Nucleus accumbens (tissue), 56 donors: ENCODE data around the gene UBE2E2.
"Not testable (repeated sequence)": the region's sequence is repeated elsewhere in the genome, so short reads cannot be mapped to it uniquely, and the experiment has no call there.

Source experiments
- DNase-seq, 56 donors: peaks; one replicate each; lab custom pipeline; 2025; lab: John Stamatoyannopoulos, UW

Gene UBE2E2

GRCh38 chr3:23319366-23320312 is 116.5 kb downstream of the UBE2E2 start:
- DNase-seq = no peak

GRCh38 chr3:23320586-23321570 is 117.8 kb downstream of the UBE2E2 start:
- no peak for DNase-seq

GRCh38 chr3:23324745-23325144 is 121.6 kb downstream of the UBE2E2 start:
- DNase-seq = no peak

GRCh38 chr3:23325466-23326065 is 122.4 kb downstream of the UBE2E2 start:
- no peak for DNase-seq

- no peak for DNase-seq
These were observed 126.5 kb downstream of the UBE2E2 start for GRCh38 chr3:23329471-23330105.

GRCh38 chr3:23330568-23330967 is 127.4 kb downstream of the UBE2E2 start:
- no peak for DNase-seq

GRCh38 chr3:23331141-23331935 is 128.2 kb downstream of the UBE2E2 start:
- DNase-seq = no peak

- no peak for DNase-seq
These were observed 130.5 kb downstream of the UBE2E2 start for GRCh38 chr3:23333633-23334032.

GRCh38 chr3:23336853-23337252 is 133.7 kb downstream of the UBE2E2 start:
- not testable (repeated sequence) for DNase-seq

GRCh38 chr3:23341147-23341838 is 138.2 kb downstream of the UBE2E2 start:
- DNase-seq = no peak

GRCh38 chr3:23342343-23342742 is 139.2 kb downstream of the UBE2E2 start:
- no peak for DNase-seq

GRCh38 chr3:23343509-23343908 is 140.4 kb downstream of the UBE2E2 start:
- DNase-seq = no peak

- no peak for DNase-seq
These were observed 141.8 kb downstream of the UBE2E2 start for GRCh38 chr3:23344886-23345285.

- not testable (repeated sequence) for DNase-seq
These were observed 146.3 kb downstream of the UBE2E2 start for GRCh38 chr3:23349444-23349843.

GRCh38 chr3:23356169-23356568 is 153.0 kb downstream of the UBE2E2 start:
- DNase-seq = no peak

- no peak for DNase-seq
These were observed 153.8 kb downstream of the UBE2E2 start for GRCh38 chr3:23356923-23357322.

GRCh38 chr3:23359116-23359515 is 156.0 kb downstream of the UBE2E2 start:
- no peak for DNase-seq

- no peak for DNase-seq
These were observed 161.9 kb downstream of the UBE2E2 start for GRCh38 chr3:23365066-23365465.

- DNase-seq = no peak
These were observed 165.6 kb downstream of the UBE2E2 start for GRCh38 chr3:23368731-23369130.
